HG02759 (cell line): ENCODE data around the gene SLBP.

Source experiments
- ATAC-seq: cut with Tn5 transposase; IDR thresholded peaks from one replicate; pipeline ENCODE4 v1.9.1; 2021; ENCODE audit warnings: mild to moderate bottlenecking, moderate library complexity; ENCODE audit not compliant: unreplicated experiment

The SLBP gene

DNA sequence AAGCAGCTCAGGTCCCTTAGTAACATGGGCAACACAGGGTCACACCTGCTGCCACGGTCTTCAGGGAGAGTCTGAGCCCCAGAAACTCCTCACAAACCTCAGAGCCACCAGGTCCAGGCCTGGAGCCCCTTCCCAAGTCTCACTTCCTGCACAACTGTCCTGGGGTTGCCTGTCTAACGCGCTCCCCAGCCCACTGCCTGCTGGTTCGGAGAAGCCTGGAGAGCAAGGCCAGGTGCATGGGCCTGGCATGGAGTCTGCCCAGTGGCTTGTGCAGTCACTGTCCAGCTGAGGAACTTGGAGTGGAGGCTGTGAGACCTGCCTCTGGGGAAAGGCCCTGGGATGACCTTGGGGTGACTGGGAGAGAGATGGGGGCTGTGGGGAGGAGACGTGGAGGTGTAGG lies 56.0 kb downstream of the SLBP start:
- ATAC-seq = no peak

DNA sequence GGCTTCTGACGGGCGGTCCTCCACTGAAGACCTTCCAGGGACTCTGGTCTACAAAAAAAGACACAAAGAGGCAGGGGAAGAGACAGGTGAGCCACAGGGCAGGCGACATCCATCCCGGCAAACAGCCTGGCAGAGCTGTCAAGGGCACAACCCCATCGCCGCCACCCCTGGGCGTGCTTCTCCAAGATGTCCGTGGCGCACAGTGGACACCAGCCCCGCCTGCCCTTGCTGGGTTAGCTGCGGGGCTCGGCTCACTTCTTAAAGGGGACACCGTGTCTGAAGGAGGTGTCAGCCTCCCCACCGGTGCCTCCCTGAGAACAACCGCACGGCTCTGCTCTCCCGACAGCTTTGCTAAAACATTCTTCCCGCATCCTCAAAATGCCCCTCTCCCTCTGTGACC lies 56.4 kb downstream of the SLBP start:
- no peak for ATAC-seq

DNA sequence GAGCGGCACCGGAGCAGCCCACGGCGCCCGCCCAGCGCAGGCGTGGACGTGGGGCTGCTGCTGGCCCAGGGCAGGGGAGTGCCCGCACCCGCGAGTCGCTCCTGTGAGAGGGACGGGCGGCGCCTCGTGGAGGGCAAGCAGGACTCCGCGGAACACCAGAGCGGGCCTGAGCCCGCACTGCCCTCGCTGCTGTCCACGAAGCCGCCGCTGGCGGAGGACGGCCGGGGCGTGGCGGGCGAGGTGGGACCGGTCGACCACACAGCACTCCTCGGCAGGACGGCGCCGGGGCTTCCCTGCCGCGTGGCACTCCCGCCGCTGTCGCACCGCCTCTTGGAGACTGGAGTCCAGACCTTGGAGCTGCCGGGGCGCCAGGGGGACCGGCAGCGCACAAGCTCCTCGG lies 57.0 kb downstream of the SLBP start:
- ATAC-seq = no peak

DNA sequence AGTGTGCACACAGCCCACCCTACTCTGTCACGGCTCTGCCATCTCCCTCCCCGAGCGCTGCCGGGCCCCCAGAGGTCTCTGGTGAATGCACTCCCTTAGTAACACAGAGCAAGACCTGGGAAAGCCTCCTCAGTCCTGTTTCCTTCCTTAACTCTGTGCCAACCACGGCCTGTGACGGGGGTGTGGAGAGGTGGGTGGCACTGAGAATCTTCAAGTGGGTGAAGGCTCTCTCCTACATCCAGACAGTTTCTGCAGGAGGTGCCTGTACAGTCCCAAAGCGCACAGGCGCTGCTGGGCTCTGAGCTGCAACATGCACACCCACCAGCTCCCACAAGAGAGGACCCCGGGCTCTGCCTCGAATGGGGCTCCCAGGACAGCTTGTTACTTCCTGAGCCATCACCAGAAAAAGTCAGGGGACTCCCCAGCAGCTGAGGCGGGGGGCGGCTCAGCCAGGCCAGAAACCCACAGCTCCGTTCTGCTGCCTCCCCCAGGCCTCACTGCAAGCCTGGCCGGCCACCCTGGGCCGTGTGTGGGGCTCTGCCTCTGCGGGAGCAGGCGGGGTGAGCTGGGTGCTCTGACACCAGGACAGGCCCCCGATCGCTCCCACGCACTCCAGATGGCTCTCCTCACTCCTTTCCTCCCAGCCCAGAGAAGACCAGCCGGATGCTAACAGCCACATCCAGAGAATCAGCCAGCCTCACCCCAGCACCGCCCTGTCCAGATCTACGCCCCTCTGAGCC lies 57.7 kb downstream of the SLBP start:
- no peak for ATAC-seq

DNA sequence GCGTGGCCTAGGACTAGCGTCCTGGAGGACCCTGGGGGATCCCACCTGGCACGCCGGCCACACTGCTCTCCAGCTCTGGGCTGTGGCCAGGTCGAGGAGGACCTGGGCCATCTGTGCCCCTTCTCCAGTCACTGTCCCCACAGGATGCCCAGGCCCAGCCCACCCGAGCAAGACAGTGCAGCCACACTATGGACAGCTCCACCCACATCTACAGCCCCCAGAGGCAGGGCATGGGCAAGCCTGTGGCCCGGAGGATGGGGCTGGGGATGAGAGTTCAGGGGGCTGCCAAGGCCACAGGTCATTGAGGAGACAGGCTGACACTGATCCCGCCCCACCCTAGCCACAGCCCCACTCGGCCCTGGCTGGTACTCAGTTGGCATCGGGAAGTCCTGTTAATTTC lies 58.3 kb downstream of the SLBP start:
- no peak for ATAC-seq

DNA sequence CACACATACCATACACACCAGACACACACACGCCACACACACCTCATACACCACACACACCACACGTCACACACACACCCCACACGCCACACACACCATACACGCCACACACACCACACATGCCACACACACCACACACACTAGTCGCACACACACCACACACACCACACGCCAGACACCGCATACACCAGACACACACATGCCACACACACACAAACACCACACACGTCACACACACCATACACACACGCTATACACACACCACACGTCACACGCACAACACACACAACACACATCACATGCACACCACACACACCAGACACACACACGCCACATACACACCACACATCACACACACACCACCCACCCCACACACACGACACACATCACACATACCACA lies 60.0 kb downstream of the SLBP start:
- no peak for ATAC-seq

DNA sequence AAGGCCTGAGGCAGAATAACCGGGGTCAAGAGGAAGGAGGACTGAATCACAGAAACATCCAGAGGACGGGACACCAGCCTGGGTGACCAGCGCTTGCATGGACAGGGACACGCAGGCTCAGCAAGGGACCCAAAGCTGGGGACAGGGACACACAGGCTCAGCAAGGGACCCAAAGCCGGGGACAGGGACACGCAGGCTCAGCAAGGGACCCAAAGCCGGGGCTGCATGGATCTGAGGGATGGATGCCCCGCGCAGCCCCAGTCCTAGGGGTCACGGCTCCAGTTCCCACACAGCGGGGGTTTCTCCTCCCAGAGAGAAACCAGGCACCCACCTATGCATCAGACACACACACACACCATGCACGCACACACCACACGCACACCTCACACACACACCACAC lies 60.5 kb downstream of the SLBP start:
- no peak for ATAC-seq

DNA sequence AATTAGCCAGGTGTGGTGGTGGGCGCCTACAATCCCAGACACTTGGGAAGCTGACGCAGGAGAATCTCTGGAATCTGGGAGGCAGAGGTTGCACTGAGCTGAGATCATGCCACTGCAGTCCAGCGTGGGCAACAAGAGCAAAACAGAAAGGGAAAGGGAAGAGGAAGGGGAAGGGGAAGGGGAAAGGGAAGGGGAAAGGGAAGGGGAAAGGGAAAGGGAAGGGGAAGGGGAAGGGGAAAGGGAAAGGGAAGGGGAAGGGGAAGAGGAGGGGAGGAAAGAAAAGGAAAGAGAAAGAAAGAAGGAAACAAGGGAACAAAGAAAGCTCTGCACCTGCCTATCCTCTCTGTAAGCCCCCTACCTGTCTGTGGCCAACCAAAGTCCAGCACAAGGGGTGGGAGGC lies 63.2 kb downstream of the SLBP start:
- no peak for ATAC-seq

DNA sequence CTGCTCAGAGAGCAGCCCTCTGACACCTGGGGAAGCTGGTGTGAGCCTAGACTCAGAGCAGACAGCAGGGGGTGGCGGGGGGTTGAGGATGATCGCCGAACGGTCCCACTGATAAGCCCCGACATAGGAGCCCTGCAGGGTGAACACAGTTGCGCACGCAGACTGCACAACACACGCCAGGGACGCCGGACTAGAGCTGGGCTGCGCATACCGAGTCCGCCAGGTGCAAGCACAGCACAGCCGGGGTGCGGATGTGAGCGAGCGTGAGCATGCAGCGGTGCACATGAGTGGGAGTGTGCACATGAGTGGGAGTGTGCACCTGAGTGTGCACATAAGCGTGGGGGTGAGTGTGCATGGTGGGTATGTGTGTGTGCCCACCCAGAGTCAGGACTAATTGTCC lies 64.7 kb downstream of the SLBP start:
- no peak for ATAC-seq

DNA sequence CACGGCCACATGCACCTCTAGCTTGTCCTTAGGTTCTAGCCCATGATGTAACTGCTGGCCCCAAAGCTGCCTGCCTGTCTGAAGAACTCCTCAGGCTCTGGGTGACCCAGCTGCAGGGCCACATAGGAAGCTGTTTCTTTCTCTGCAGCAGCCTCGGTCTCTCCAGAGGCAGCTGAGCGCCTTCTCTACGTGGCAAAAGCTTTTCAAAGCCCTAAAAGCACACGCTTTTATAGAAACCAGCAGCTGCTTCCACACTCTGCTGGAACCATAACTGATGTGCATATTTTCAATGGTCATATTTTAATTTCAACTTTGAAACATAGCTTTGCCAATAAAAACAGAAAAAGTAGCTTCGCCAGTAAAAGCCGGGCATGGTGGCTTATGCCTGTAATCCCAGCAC lies 65.4 kb downstream of the SLBP start:
- no peak for ATAC-seq

DNA sequence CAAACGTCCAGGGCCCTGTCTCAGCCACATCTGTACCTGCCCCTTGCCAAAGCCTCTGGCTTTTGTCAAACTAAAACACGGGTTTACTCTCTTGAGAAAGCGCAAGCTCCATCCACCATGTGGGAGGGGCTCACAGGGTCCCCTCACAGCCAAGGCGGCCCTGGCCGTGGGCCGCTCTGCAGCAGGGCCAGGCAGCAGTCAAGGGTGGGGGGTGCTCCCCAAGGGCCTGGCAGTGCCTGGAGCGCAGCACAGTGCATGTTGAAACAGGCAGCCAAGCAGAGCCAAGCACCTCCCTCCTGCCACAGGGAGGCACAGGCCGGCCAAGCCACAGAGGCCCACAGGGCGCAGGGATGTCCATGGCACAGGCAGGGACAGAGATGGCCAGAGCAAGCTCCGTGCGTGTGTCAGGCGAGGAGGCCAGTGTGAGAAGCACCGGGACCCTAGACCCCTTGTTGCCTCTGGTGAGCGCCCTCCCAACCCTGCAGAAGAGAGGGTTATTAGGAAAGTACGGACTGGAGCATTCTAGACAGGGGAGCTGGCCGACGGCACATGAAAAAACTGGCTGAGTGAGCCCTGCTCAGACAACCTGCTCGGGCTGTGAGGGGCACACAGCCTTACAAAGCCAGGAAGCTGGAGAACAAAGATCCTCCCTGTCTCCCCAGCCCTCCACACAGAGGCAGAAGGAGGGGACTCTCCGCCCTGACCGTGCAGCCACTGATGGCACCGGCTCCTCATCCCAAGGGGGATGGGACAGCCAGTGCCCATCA lies 67.0 kb downstream of the SLBP start:
- ATAC-seq = no peak

DNA sequence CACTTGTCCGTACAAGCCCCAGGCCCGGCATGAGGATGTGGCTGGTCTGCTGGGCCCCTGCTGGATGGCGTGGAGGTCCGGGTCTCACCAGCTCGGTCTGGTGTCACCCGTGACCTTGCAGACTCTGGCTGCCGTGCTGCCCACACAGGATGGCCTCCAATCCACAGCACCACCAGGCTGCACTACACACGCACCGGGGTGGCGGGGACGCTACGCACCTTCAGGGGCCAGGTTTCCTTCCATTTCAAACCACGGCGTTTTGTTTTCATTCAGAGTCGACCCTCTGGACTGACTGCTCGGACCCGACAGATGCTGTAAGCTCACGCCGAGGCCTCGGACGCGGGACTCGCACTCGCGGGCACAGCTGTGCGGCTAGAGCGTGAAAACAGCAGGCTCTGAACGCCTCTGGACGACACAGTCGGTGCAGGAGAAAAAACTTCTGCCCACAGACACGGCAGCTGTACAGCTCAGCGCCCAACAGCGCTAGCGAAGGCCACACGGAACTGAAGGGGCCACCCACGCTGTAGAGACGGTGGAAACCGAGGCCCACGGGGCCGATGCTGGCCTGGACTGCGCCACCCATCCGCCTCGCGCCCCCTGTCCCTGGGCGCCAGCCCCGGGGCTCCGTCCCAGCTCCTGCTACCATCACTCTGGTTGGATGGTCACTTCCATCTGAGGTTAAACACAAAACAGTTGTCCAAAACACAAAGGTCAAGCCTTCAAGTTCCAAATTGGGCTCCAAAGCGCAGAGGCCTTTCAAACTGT lies 68.0 kb downstream of the SLBP start:
- no peak for ATAC-seq
